GM23338 (cell line): ENCODE results near the gene PLAGL1. TPM values are rescaled to one million over a fixed set of nuclear protein-coding genes. Genes with fewer than 3 reads are reported as not detected.

ENCODE experiments used
- ATAC-seq: fragments of 200-7000 bp; cut with Tn5 transposase; 3 replicates; pipeline ENCODE4 v1.9.1; 2020
- DNase-seq: peaks from one replicate; pipeline ENCODE4 v3.0.0-alpha.2; 2015; ENCODE audit warnings: low spot score
- H2AFZ ChIP-seq: fragments of 200-600 bp; sonication (generic); 2 replicates; pipeline ENCODE4 v1.8.0; 2016; ENCODE audit warnings: antibody characterized with exemption, mild to moderate bottlenecking, moderate library complexity
- H3F3A ChIP-seq: fragments of 200-600 bp; sonication (generic); replicated peaks from 2 replicates; pipeline ENCODE4 v1.8.0; 2017; ENCODE audit warnings: antibody characterized with exemption, mixed run types, low read depth
- H3K27ac ChIP-seq: fragments of 200-600 bp; sonication (generic); 2 replicates; pipeline ENCODE4 v1.6.1; 2016; ENCODE audit warnings: low read depth
- H3K27me3 ChIP-seq: fragments of 200-600 bp; sonication (generic); 2 replicates; pipeline ENCODE4 v1.8.0; 2016; ENCODE audit warnings: mild to moderate bottlenecking, mixed run types, moderate library complexity; ENCODE audit not compliant: insufficient read depth
- H3K36me3 ChIP-seq: fragments of 200-600 bp; sonication (generic); 2 replicates; pipeline ENCODE4 v1.8.0; 2016; ENCODE audit warnings: mild to moderate bottlenecking; ENCODE audit not compliant: insufficient read depth
- H3K4me1 ChIP-seq: fragments of 200-600 bp; sonication (generic); 2 replicates; pipeline ENCODE4 v1.8.0; 2016; ENCODE audit warnings: mild to moderate bottlenecking, moderate library complexity; ENCODE audit not compliant: insufficient read depth
- H3K4me2 ChIP-seq: fragments of 200-600 bp; sonication (generic); 2 replicates; pipeline ENCODE4 v1.7.1; 2017; ENCODE audit warnings: mixed run types
- H3K4me3 ChIP-seq: fragments of 200-600 bp; sonication (generic); 2 replicates; pipeline ENCODE4 v1.6.1; 2016; ENCODE audit warnings: mixed run types
- H3K79me2 ChIP-seq: fragments of 200-600 bp; sonication (generic); replicated peaks from 2 replicates; pipeline ENCODE4 v1.8.0; 2017; ENCODE audit warnings: mild to moderate bottlenecking; ENCODE audit not compliant: insufficient read depth
- H3K9me2 ChIP-seq: fragments of 200-600 bp; sonication (generic); 2 replicates; pipeline ENCODE4 v1.8.0; 2017; ENCODE audit not compliant: insufficient read depth
- H4K20me1 ChIP-seq: fragments of 200-600 bp; sonication (generic); replicated peaks from 2 replicates; pipeline ENCODE4 v1.8.0; 2017; ENCODE audit warnings: mild to moderate bottlenecking; ENCODE audit not compliant: insufficient read depth
- H3K27ac Mint-ChIP-seq: 2 replicates; pipeline ENCODE4 v1.8.0; 2020; ENCODE audit warnings: inconsistent platforms, mild to moderate bottlenecking, moderate library complexity, mixed read lengths
- H3K27me3 Mint-ChIP-seq: 3 replicates; pipeline ENCODE4 v1.8.0; 2022; ENCODE audit warnings: low read depth, mild to moderate bottlenecking, moderate library complexity, mixed read lengths, inconsistent platforms; ENCODE audit not compliant: insufficient read depth, poor library complexity
- H3K36me3 Mint-ChIP-seq: 3 replicates; pipeline ENCODE4 v1.8.0; 2021; ENCODE audit warnings: low read depth, mild to moderate bottlenecking, inconsistent platforms, moderate library complexity, mixed read lengths
- H3K4me1 Mint-ChIP-seq: 3 replicates; pipeline ENCODE4 v1.8.0; 2020; ENCODE audit warnings: mild to moderate bottlenecking, inconsistent platforms, mixed read lengths
- H3K4me3 Mint-ChIP-seq: 3 replicates; pipeline ENCODE4 v1.8.0; 2021; ENCODE audit warnings: moderate library complexity, mild to moderate bottlenecking, inconsistent platforms, mixed read lengths
- H3K9me3 Mint-ChIP-seq: 3 replicates; pipeline ENCODE4 v1.8.0; 2020; ENCODE audit warnings: moderate library complexity, mild to moderate bottlenecking, inconsistent platforms, mixed read lengths
- EZH2 ChIP-seq: fragments of 200-600 bp; sonication (generic); IDR thresholded peaks from one replicate; pipeline ENCODE4 v1.8.0; 2017; ENCODE audit warnings: antibody characterized with exemption, mild to moderate bottlenecking, low read depth; ENCODE audit not compliant: unreplicated experiment
- EZH2phosphoT487 ChIP-seq: fragments of 200-600 bp; sonication (generic); IDR thresholded peaks from one replicate; pipeline ENCODE4 v1.8.1; 2018; ENCODE audit warnings: antibody characterized with exemption; ENCODE audit not compliant: unreplicated experiment
- STAT1 ChIP-seq: IDR thresholded peaks from one replicate; pipeline ENCODE4 v1.6.1; 2016; ENCODE audit warnings: antibody characterized with exemption; ENCODE audit not compliant: unreplicated experiment
- ZNF331 ChIP-seq: fragments of 250-450 bp; sonication (Bioruptor Pico); IDR thresholded peaks from 2 replicates; pipeline ENCODE4 v1.5.0; 2020; ENCODE audit warnings: low read depth, mild to moderate bottlenecking, moderate library complexity
- ZNF462 ChIP-seq: fragments of 250-450 bp; sonication (Bioruptor Pico); IDR thresholded peaks from 2 replicates; pipeline ENCODE4 v1.5.0; 2020; ENCODE audit warnings: mild to moderate bottlenecking, moderate library complexity
- polyA plus RNA-seq: library from polyadenylated mRNA; unstranded; fragments of >200 nt; fragmentation: Nextera tagmentation; extraction: Ambion mirVana; gene quantifications from 2 replicates; pipeline ENCODE4 v1.2.1, GENCODE V29; 2016
- total RNA-seq: library from RNA; depleted of rRNA; stranded (reverse); fragments of >200 nt; shearing (Covaris generic); gene quantifications from 2 replicates; pipeline ENCODE4 v1.2.3, GENCODE V29; 2014

Gene PLAGL1
- total and polyA plus RNA-seq, 2 experiments from 2014 or later, result 0.90 to 1.7 TPM

GRCh38 chr6:144029452-144029851 lies 21.4 kb upstream of the PLAGL1 start:
- no peak for ATAC-seq
- Histone ChIP-seq H4K20me1 (no peaks in the 10 kb centered on the region), H3K36me3 (no peaks in the 10 kb centered on the region), H3K4me3 (no peak overlapping the region), H3K27me3 (no peaks in the 10 kb centered on the region), H3K4me2 (no peak overlapping the region), H3K9me2 (no peaks in the 10 kb centered on the region; the same call in 1 of the 2 replicates), H3K4me1 (no peaks in the 10 kb centered on the region), H3F3A (no peaks in the 10 kb centered on the region), H2AFZ (no peak overlapping the region), H3K79me2 (no peaks in the 10 kb centered on the region), H3K27ac (no peak overlapping the region)
- Mint-ChIP-seq H3K27me3 (peaks cover 2% of the 10 kb centered on the region), H3K4me3 (no peak overlapping the region), H3K9me3 (no peaks in the 10 kb centered on the region), H3K4me1 (peaks cover 5% of the 10 kb centered on the region; the same call in 2 of the 3 replicates), H3K27ac (no peak overlapping the region), H3K36me3 (no peaks in the 10 kb centered on the region)
- DNase-seq, result no peak
- TF ChIP-seq ZNF331 (CRISPR knock-in tag) (no peak), ZNF462 (CRISPR knock-in tag) (no peak), EZH2phosphoT487 (no peak), EZH2 (no peak)

GRCh38 chr6:144027932-144028587 lies 20.0 kb upstream of the PLAGL1 start:
- no peak for TF ChIP-seq EZH2
- TF ChIP-seq STAT1, result no peak
- Mint-ChIP-seq H3K36me3 (no peaks in the 10 kb centered on the region), H3K27ac (no peak overlapping the region), H3K4me3 (no peak overlapping the region), H3K4me1 (peaks cover 4% of the 10 kb centered on the region), H3K27me3 (peaks cover 2% of the 10 kb centered on the region), H3K9me3 (no peaks in the 10 kb centered on the region)
- no peaks in the 10 kb centered on the region for H3K79me2 ChIP-seq
- no peaks in the 10 kb centered on the region for H4K20me1 ChIP-seq
- no peak overlapping the region for H3K4me3 ChIP-seq
- no peaks in the 10 kb centered on the region for H3K4me1 ChIP-seq
- no peaks in the 10 kb centered on the region; the same call in 1 of the 2 replicates for H3K9me2 ChIP-seq
- H3K27me3 ChIP-seq, result no peaks in the 10 kb centered on the region
- no peak overlapping the region for H3K27ac ChIP-seq
- no peak overlapping the region for H3K4me2 ChIP-seq
- DNase-seq, result no peak
- no peaks in the 10 kb centered on the region for H3F3A ChIP-seq
- no peak for ATAC-seq
- H2AFZ ChIP-seq, result no peak overlapping the region
- no peaks in the 10 kb centered on the region for H3K36me3 ChIP-seq
